ENCODE data around the gene CD38. TPM values are rescaled to one million over a fixed set of nuclear protein-coding genes. Genes with fewer than 3 reads are reported as not detected.

CD38 gene
- total RNA-seq, 1 donor from 2014 or later, result not detected

- no peak for TF ChIP-seq CTCF (IDR thresholded peaks at IDR 0.05; ENCODE audit: insufficient read depth, low read length, severe bottlenecking)
- Histone ChIP-seq H3K36me3 (ENCODE audit: control insufficient read depth, insufficient read depth, low read length) (no peaks in the 10 kb centered on the region), H3K27me3 (ENCODE audit: control insufficient read depth, insufficient read depth, low read length) (no peaks in the 10 kb centered on the region), H3K4me3 (ENCODE audit: low read depth, low read length) (no peak overlapping the region)
- FAIRE-seq, result no peak
- peak; percentile 33 for DNase-seq (ENCODE audit: low read depth)
These were observed 90.0 kb downstream of the CD38 start for GRCh38 chr4:15868111-15868510.

- no peak for FAIRE-seq
- Histone ChIP-seq H3K4me3 (ENCODE audit: low read depth, low read length) (no peak overlapping the region), H3K36me3 (ENCODE audit: control insufficient read depth, insufficient read depth, low read length) (no peaks in the 10 kb centered on the region), H3K27me3 (ENCODE audit: control insufficient read depth, insufficient read depth, low read length) (no peaks in the 10 kb centered on the region)
- DNase-seq (ENCODE audit: low read depth), result no peak
- TF ChIP-seq CTCF (IDR thresholded peaks at IDR 0.05; ENCODE audit: insufficient read depth, low read length, severe bottlenecking), result no peak
These were observed 90.8 kb downstream of the CD38 start for GRCh38 chr4:15868826-15869413.

- Histone ChIP-seq H3K36me3 (ENCODE audit: control insufficient read depth, insufficient read depth, low read length) (no peaks in the 10 kb centered on the region), H3K27me3 (ENCODE audit: control insufficient read depth, insufficient read depth, low read length) (no peaks in the 10 kb centered on the region), H3K4me3 (ENCODE audit: low read depth, low read length) (no peak overlapping the region)
- DNase-seq (ENCODE audit: low read depth) (no peak), FAIRE-seq (no peak)
- TF ChIP-seq CTCF (IDR thresholded peaks at IDR 0.05; ENCODE audit: insufficient read depth, low read length, severe bottlenecking), result no peak
These were observed 92.0 kb downstream of the CD38 start for GRCh38 chr4:15870079-15870478.

GRCh38 chr4:15870921-15871664 is 93.0 kb downstream of the CD38 start:
- no peak for TF ChIP-seq CTCF (IDR thresholded peaks at IDR 0.05; ENCODE audit: insufficient read depth, low read length, severe bottlenecking)
- no peaks in the 10 kb centered on the region for H3K36me3 ChIP-seq (ENCODE audit: control insufficient read depth, insufficient read depth, low read length)
- DNase-seq (ENCODE audit: low read depth), result no peak
- no peaks in the 10 kb centered on the region for H3K27me3 ChIP-seq (ENCODE audit: control insufficient read depth, insufficient read depth, low read length)
- FAIRE-seq, result no peak
- H3K4me3 ChIP-seq (ENCODE audit: low read depth, low read length), result no peak overlapping the region

- Histone ChIP-seq H3K27me3 (ENCODE audit: control insufficient read depth, insufficient read depth, low read length) (no peaks in the 10 kb centered on the region), H3K36me3 (ENCODE audit: control insufficient read depth, insufficient read depth, low read length) (no peaks in the 10 kb centered on the region), H3K4me3 (ENCODE audit: low read depth, low read length) (no peak overlapping the region)
- no peak for TF ChIP-seq CTCF (IDR thresholded peaks at IDR 0.05; ENCODE audit: insufficient read depth, low read length, severe bottlenecking)
- FAIRE-seq (no peak), DNase-seq (ENCODE audit: low read depth) (no peak)
These were observed 95.0 kb downstream of the CD38 start for GRCh38 chr4:15873117-15873516.
